Measurements from ENCODE around the gene PRL.

Gene PRL

GRCh38 chr6:22290045-22290444 is 6.8 kb downstream of the PRL start:
- no peak for DNase-seq

GRCh38 chr6:22288721-22289120 is 8.1 kb downstream of the PRL start:
- DNase-seq, result no peak

- DNase-seq, result no peak
Measured at GRCh38 chr6:22284666-22285065, 12.2 kb downstream of the PRL start.

GRCh38 chr6:22281341-22282085 is 15.3 kb downstream of the PRL start:
- DNase-seq, result no peak

- no peak for DNase-seq
Measured at GRCh38 chr6:22279427-22279826, 17.4 kb downstream of the PRL start.

GRCh38 chr6:22271081-22271480 is 25.8 kb downstream of the PRL start:
- no peak for DNase-seq

- no peak for DNase-seq
Measured at GRCh38 chr6:22263748-22264147, 33.1 kb downstream of the PRL start.

GRCh38 chr6:22254886-22255285 is 42.0 kb downstream of the PRL start:
- DNase-seq, result no peak

- DNase-seq, result no peak
Measured at GRCh38 chr6:22253955-22254655, 42.7 kb downstream of the PRL start.

GRCh38 chr6:22251348-22251747 is 45.5 kb downstream of the PRL start:
- DNase-seq, result no peak

GRCh38 chr6:22250486-22250885 is 46.4 kb downstream of the PRL start:
- DNase-seq, result no peak

GRCh38 chr6:22249711-22250350 is 47.0 kb downstream of the PRL start:
- no peak for DNase-seq

GRCh38 chr6:22248513-22249308 is 48.1 kb downstream of the PRL start:
- no peak for DNase-seq

GRCh38 chr6:22247916-22248482 is 48.8 kb downstream of the PRL start:
- no peak for DNase-seq

GRCh38 chr6:22240025-22240424 is 56.8 kb downstream of the PRL start:
- no peak for DNase-seq

GRCh38 chr6:22239261-22239921 is 57.4 kb downstream of the PRL start:
- no peak for DNase-seq

- no peak for DNase-seq
Measured at GRCh38 chr6:22238861-22239260, 58.0 kb downstream of the PRL start.

- DNase-seq, result no peak
Measured at GRCh38 chr6:22237526-22237925, 59.3 kb downstream of the PRL start.

Data from CD4-positive, alpha-beta T cell treated with Interleukin-12 subunit alpha and Interleukin-12 subunit beta, for 1 hour (primary cell).